ENCODE results near the gene SYT1.
"Not testable (repeated sequence)": the region's sequence is repeated elsewhere in the genome, so short reads cannot be mapped to it uniquely, and the experiment has no call there.

The SYT1 gene

DNA sequence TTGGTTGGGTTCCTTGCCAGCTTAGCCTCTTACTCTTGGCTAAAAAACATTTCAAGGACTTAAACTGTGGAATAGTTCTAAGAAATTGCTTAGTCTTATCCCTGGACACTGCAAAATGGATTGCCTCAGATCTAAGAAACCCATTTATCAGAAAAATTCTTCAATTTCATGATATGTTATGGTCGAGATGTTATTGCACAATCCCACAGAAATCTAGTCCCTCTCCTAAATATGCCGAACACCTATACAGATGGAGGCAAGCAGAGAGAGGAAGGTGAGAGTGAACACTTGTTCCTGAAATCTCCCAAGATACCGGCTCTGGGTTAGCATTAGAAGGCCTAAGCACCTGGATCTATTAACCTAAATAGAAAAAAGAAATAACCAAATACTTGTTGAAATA lies 559.0 kb downstream of the SYT1 start:
- no peak for DNase-seq (ENCODE audit: low read depth in 4 of 4, low spot score in 1 of 4)

- no peak for DNase-seq (ENCODE audit: low read depth in 4 of 4, low spot score in 1 of 4)
Observed at GRCh38 chr12:79424109-79424721, 559.6 kb downstream of the SYT1 start.

- no peak for DNase-seq (ENCODE audit: low read depth in 4 of 4, low spot score in 1 of 4)
Observed at GRCh38 chr12:79426121-79426520, 561.5 kb downstream of the SYT1 start.

- DNase-seq (ENCODE audit: low read depth in 4 of 4, low spot score in 1 of 4): not testable (repeated sequence)
Observed at GRCh38 chr12:79426744-79427143, 562.2 kb downstream of the SYT1 start.

DNA sequence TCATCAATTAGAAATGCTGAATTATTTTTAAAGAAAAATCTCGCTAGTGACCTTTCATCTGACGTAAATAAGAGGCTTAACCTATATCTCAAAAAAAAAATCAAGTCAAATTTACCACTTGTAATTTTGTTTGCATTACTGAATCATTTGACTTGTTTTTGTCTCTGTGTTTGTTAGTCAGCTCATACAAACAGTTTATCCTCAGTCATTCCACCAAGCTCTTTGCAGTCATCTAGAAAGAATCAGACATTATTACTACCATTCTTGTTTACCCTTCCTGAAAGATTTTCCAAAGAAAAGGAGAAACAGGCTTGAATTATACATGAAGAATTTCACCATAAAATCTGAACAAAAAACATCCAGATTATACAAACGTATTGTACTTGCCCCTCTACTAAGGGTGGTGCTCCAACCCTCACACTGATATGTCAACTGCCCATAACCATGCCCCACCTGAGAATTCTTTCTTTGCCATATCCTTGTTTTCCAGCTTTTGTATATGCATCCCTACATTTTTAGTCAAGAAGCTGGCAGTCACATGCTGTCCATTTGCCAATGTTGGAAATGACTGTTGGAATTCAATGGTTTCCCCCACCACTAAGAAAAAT lies 569.0 kb downstream of the SYT1 start:
- DNase-seq (ENCODE audit: low read depth in 4 of 4, low spot score in 1 of 4): no peak

GRCh38 chr12:79434561-79434960 lies 570.0 kb downstream of the SYT1 start:
- no peak for DNase-seq (ENCODE audit: low read depth in 4 of 4, low spot score in 1 of 4)

DNA sequence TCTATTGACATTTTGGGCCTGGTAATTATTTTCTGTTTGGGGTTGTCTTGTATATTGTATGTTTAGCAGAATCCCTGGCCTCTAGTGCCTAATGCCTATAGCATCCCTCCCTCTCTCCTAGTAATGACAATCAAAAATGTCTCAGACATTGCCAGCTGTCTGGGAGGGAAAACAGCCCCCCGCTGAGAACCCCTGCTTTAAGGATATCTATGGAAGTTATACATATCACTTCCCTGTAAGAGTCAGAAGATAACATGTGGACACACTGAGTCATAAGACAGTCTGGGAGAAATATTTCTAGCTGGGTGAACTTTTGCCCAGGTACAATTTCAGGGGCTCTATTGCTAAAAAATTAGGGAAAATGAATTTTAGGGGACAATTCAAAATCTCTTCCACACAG lies 571.2 kb downstream of the SYT1 start:
- DNase-seq (ENCODE audit: low read depth in 4 of 4, low spot score in 1 of 4): no peak

- no peak for DNase-seq (ENCODE audit: low read depth in 4 of 4, low spot score in 1 of 4)
Observed at GRCh38 chr12:79438480-79439174, 574.1 kb downstream of the SYT1 start.

DNA sequence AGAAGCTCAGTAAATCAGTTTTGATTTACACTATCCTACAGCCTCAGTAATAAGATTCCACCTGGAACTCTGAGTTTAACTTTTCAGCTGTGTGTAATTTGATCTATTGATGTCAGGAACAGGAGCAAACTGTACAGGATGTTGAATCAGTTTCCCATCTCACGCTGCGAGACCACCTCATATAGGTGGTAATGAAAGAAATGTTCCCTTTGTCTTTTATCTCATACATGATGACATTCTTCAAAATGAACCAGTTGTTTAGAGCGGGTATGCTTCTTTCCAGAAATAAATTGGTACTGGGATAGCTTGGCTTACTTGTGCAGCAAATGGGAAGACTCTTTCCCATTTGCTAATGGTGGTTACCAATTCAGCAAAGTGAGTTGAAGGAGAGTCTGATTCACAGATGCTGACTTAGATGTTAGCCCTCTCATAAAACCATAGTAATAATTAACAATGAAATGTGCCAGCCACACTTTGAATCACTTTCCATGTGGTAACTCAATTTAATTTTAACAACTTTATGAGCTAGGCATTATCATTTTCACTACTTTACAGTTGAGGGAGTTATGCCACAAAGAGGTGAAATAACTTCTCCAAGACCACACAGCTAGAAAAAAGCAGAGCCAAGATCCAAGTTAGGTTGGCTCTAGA lies 574.7 kb downstream of the SYT1 start:
- DNase-seq (ENCODE audit: low read depth in 4 of 4, low spot score in 1 of 4): no peak

GRCh38 chr12:79441534-79441933 lies 577.0 kb downstream of the SYT1 start:
- DNase-seq (ENCODE audit: low read depth in 4 of 4, low spot score in 1 of 4): no peak

- DNase-seq (ENCODE audit: low read depth in 4 of 4, low spot score in 1 of 4): no peak
Observed at GRCh38 chr12:79442396-79442795, 577.8 kb downstream of the SYT1 start.

GRCh38 chr12:79444089-79444488 lies 579.5 kb downstream of the SYT1 start:
- DNase-seq (ENCODE audit: low read depth in 4 of 4, low spot score in 1 of 4): no peak

DNA sequence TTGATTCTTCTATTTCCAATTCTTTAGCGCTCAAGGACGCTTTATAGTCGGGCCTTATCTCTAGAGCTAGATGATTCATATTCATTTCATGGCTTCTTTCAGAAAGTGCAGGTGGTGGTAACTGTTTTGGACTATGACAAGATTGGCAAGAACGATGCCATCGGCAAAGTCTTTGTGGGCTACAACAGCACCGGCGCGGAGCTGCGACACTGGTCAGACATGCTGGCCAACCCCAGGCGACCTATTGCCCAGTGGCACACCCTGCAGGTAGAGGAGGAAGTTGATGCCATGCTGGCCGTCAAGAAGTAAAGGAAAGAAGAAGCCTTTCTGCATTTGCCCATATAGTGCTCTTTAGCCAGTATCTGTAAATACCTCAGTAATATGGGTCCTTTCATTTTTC lies 584.2 kb downstream of the SYT1 start:
- DNase-seq (ENCODE audit: low read depth in 4 of 4, low spot score in 1 of 4): no peak

- no peak for DNase-seq (ENCODE audit: low read depth in 4 of 4, low spot score in 1 of 4)
Observed at GRCh38 chr12:79451365-79451764, 586.8 kb downstream of the SYT1 start.

DNA sequence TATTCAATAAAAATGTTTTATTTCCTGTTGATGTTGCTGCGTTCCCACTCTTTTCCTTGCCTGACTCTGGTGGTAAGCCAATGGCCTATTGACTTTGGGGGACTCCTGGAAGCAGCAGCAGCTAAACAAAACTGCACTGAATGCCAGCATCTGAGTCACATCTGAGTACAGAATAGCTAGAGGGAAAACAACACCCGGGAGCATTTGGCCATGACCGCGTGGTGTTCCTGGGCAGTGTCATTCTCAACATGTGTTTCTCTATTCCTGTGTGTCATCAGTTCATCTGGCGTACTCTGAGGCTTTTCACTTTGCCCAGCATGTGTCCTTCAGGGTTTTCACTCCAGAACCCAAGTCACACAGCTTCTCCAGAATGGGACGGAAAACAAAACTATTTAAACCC lies 587.4 kb downstream of the SYT1 start:
- no peak for DNase-seq (ENCODE audit: low read depth in 4 of 4, low spot score in 1 of 4)

- no peak for DNase-seq (ENCODE audit: low read depth in 4 of 4, low spot score in 1 of 4)
Observed at GRCh38 chr12:79452906-79453305, 588.3 kb downstream of the SYT1 start.

DNA sequence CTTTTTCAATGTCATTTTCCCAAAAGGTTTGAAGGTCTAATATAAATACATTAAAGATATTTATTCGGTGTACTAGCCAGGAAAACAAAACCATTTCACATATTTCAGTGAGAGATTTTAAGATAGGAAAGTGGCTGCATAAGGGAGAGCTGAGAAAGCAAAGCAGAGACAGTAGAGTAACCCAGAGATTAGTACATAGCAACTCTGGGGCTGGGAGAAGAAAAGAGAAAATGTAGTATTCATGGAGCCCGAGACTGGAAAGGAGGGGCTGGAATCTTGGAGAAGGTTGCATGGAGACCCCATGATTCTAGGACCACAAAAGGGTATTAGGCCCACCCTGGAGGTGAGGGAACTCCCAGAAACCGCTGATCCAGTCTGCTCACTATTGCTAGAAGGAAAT lies 589.2 kb downstream of the SYT1 start:
- DNase-seq (ENCODE audit: low read depth in 4 of 4, low spot score in 1 of 4): no peak

GRCh38 chr12:79454338-79454843 lies 589.8 kb downstream of the SYT1 start:
- DNase-seq (ENCODE audit: low read depth in 4 of 4, low spot score in 1 of 4): no peak

- no peak for DNase-seq (ENCODE audit: low read depth in 4 of 4, low spot score in 1 of 4)
Observed at GRCh38 chr12:79455286-79455685, 590.7 kb downstream of the SYT1 start.

DNA sequence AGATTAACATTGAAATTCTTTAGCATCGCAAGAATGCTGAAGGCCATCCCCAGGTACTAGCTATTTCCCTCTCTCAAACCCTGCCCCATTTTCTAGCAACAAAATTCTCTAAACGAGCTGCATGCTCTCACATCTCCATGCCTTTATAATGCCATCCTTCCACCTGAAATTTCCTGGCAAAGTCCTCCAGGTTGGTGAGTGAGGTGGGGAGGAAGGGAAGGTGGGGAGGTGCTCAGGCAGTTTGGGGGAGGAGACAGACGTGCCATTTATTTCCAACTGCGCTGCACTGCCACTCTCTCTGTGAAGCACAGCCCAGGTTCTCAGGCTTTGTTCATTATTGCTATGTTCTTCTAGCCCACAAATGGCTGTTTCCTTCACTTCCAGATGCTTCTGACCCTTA lies 617.7 kb downstream of the SYT1 start:
- no peak for DNase-seq (ENCODE audit: low read depth in 4 of 4, low spot score in 1 of 4)

- DNase-seq (ENCODE audit: low read depth in 4 of 4, low spot score in 1 of 4): no peak
Observed at GRCh38 chr12:79482921-79483320, 618.3 kb downstream of the SYT1 start.

GRCh38 chr12:79486154-79486553 lies 621.6 kb downstream of the SYT1 start:
- no peak for DNase-seq (ENCODE audit: low read depth in 4 of 4, low spot score in 1 of 4)
